ENCODE data around the gene COQ6. TPM values are rescaled to one million over a fixed set of nuclear protein-coding genes. Genes with fewer than 3 reads are reported as not detected.

The COQ6 gene
- total and polyA plus RNA-seq, 12 donors, result 29.4 to 52.2 (median 45.9) TPM

- ATAC-seq (no peak), DNase-seq (no peak)
- Histone ChIP-seq H3K4me3 (no peak overlapping the region), H3K9me3 (no peaks in the 10 kb centered on the region), H3K27me3 (no peaks in the 10 kb centered on the region), H3K36me3 (peaks cover 0 to 45% (median 0%) of the 10 kb centered on the region in 9 donors), H3K27ac (no peak overlapping the region), H3K4me1 (no peaks in the 10 kb centered on the region)
- intact Hi-C loops (cut with DNase I), result no loop called here
- 96 to 98% methylated on average over 8 of the region's 8 CpGs for WGBS, 2 donors
- no peak for TF ChIP-seq CTCF (IDR thresholded peaks at IDR 0.05)
Observed at GRCh38 chr14:73995977-73996378, 45.9 kb downstream of the COQ6 start.

GRCh38 chr14:73996731-73997107 lies 46.6 kb downstream of the COQ6 start:
- Histone ChIP-seq H3K36me3 (peaks cover 0 to 46% (median 0%) of the 10 kb centered on the region in 9 donors), H3K4me1 (no peaks in the 10 kb centered on the region), H3K27ac (no peak overlapping the region), H3K9me3 (no peaks in the 10 kb centered on the region), H3K4me3 (no peak overlapping the region), H3K27me3 (no peaks in the 10 kb centered on the region)
- DNase-seq (no peak), ATAC-seq (no peak)
- no peak for TF ChIP-seq CTCF (IDR thresholded peaks at IDR 0.05)
- WGBS, 2 donors, result 64% methylated on average over 2 of the region's 2 CpGs
- intact Hi-C loops (cut with DNase I), result no loop called here

GRCh38 chr14:73997108-73997943 lies 47.2 kb downstream of the COQ6 start:
- WGBS, 2 donors, result 96 to 98% methylated on average over 1 of the region's 1 CpG
- no peak for TF ChIP-seq CTCF (IDR thresholded peaks at IDR 0.05)

GRCh38 chr14:73997944-73998447 lies 47.9 kb downstream of the COQ6 start:
- intact Hi-C loops (cut with DNase I), result no loop called here
- ATAC-seq (no peak), DNase-seq (no peak)
- Histone ChIP-seq H3K4me1 (no peaks in the 10 kb centered on the region), H3K4me3 (no peak overlapping the region), H3K27me3 (no peaks in the 10 kb centered on the region), H3K9me3 (no peaks in the 10 kb centered on the region), H3K36me3 (peaks cover 0 to 53% (median 0%) of the 10 kb centered on the region in 9 donors), H3K27ac (no peak overlapping the region)
- WGBS, 2 donors, result 86 to 91% methylated on average over 7 of the region's 7 CpGs
- TF ChIP-seq CTCF (IDR thresholded peaks at IDR 0.05), result no peak

More at GRCh38 chr14:73997108-73997943, 47.2 kb downstream of the COQ6 start:
- no peak for ATAC-seq
- DNase-seq, result no peak
- no peaks in the 10 kb centered on the region for H3K4me1 ChIP-seq
- H3K27ac ChIP-seq, result no peak overlapping the region
- no peaks in the 10 kb centered on the region for H3K9me3 ChIP-seq
- no peak overlapping the region for H3K4me3 ChIP-seq
- H3K36me3 ChIP-seq, result peaks cover 0 to 51% (median 0%) of the 10 kb centered on the region in 9 donors
- intact Hi-C loops (cut with DNase I), result no loop called here
- no peaks in the 10 kb centered on the region for H3K27me3 ChIP-seq

Data from heart right ventricle (tissue), 16 donors.